GM18870 (cell line): ENCODE measurements around the gene ACSF3.

ENCODE experiments used
- ATAC-seq: cut with Tn5 transposase; IDR thresholded peaks from one replicate; pipeline ENCODE4 v1.9.1; 2021; ENCODE audit warnings: moderate library complexity; ENCODE audit not compliant: unreplicated experiment

ACSF3 gene

DNA sequence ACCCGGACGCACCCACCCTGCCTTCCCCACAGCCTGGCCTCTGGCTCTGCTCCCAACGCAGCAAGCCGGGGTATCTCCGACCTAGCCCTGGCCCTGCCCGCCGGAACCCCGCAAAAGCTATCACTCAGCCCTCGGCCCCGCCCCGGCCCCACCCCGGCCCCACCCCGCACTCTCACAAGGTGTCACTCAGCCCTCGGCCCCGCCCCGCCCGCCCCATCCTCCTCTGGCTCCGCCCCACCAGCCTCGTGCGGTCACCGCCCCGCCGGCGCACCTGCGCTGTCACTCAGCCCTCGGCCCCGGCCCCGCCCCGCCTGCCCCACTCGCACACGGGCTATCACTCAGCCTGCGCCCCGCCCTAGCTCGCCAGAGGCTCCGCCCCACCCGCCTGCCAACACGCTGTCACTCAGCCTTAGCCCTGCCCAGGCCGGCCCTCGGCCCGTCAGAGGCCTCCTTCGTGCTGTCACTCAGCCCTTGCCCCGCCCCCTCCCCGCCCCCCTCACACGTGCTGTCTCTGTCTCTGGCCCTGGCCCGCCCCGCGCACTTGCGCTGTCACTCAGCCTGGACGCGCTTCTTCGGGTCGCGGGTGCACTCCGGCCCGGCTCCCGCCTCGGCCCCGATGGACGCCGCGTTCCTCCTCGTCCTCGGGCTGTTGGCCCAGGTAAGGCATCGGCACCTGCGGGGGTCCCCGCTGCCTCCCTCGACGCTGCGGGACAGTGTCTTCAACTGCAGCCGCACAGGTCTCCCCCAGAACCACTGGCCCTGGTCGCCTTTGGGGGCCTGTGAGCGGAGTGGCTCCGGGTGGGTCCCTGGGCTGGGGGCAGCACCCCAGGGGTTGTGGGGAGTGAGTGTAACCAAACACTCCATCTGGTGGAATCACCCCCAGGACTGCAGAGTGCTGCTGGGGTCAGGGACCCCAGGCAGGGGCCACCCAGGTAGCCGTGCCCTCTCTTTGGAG, 77.8 kb downstream of the ACSF3 start, which contains the start of gene CDH15:
CDH15 (plus strand) TSS at position 533 of the 955 bp plus-strand sequence; CDS start at position 617, 84 bp downstream.
- ATAC-seq, result no peak

DNA sequence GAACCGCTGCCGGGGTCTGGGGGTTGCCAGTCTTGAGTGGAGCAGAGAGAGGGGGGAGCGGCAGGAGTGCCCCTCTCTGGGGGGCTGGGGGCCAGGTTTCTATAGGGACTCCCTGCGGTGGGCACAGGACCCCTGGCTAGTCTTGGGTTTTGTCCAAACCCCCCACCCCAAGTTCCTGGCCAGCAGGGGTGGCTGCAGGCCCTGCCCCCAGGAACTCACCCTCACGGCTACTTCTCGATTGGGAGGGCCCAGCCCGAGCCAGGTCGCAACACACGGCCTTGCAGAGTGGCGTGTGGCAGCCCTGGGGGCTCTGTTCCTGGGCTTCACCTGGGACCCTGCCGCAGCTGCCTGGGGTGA, 78.5 kb downstream of the ACSF3 start:
- ATAC-seq, result no peak

DNA sequence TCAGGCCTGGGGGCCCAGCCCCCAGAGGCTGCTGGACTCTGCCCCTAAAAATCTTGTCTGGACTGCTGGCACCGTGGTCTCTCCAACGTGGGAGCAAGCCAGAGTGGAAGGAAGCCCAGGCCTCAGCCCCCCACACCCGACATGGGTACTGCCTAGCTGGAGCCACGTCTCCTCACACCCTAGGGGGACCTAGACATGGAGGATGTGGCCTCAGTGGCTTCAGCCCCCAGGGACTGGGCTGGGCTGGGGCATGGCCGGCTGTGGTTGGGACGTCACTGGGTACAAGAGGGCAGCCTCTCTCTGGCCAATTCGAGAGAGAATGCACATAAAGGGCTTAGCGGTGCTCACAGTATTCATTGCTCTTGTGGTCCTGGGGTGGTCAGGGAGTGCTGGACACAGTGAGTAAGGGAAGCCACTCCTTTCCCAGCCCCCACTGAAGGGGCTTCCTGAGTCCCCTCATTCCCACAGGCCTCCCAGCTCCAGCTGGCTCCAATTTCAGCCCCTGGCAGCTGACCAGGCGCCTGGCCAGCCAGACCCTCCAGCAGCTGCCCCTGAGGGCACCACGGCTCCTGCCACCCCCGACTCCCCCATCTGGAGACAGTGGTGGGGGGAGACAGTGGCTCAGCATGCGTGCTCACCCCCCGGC, 79.0 kb downstream of the ACSF3 start:
- ATAC-seq, result no peak

- ATAC-seq, result no peak
Observed at GRCh38 chr16:89173174-89173921, 79.7 kb downstream of the ACSF3 start.

- no peak for ATAC-seq
Observed at GRCh38 chr16:89174055-89174827, 80.6 kb downstream of the ACSF3 start.

DNA sequence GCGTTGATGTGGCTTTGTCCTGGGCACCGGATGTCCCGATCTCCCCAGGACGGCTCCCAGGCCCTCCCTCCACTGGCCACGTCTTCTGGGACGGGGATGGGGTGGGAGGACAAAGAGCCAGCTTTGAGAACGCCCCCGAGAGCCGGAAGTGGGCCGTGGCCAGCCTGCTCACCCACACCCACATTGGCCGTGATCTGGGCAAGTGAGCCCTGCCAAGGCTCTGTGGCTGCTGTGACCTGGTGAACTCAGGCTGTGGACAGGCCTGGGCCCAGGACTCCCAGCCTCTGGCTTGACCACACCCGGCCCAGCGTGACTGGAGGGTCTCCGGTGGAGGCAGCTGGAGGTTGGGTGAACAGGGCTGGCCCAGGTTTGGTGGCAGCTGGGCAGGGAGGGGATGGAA, 81.2 kb downstream of the ACSF3 start:
- ATAC-seq, result no peak

- no peak for ATAC-seq
Observed at GRCh38 chr16:89175280-89176146, 81.9 kb downstream of the ACSF3 start.

DNA sequence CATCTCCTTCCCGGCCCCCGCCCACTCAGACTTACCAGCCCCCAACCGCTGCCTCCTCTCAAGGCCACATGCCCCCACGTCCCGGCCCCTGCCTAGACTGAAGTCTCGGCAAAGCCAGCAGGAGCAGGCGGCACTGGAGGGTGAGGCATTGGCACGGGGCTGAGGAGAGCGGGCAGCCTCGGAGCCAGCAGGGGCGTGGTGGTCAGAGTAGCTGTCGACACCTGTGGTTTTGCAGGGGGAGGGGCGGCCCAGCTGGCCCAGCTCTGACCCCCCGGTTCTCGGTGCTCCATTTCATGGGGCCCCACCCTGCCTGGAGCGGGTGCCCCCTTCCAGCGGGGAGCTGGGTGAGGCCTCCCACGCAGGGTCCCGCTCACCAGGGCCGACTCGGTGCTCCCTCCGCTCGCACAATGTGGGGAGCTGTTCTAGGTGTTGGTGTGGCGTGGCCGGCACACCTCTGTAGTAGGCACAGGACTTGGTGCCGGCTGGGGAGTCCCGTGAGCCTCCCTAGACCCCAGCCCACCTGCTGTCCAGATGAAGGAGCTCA, 82.6 kb downstream of the ACSF3 start:
- no peak for ATAC-seq

- ATAC-seq, result no peak
Observed at GRCh38 chr16:89176717-89177116, 83.1 kb downstream of the ACSF3 start.

DNA sequence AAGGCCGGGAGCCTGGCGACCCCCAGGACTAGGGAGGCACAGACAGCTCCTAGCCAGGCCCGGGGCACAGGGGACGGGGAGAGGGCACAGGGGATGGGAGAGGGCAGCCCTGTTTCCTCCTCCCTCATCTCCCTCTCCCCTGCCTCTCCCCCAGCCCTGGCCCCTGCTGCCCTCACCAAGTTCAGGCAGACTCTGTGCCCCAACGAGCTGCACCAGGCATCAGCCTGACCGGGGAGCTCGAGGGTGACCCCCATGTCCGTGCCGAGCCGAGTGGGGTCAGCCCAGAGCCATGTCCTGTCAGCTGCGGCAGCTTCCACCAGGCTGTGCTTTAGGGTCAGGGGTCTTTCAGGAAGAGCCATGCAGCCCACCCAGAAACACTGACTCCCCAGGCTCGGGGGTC, 83.8 kb downstream of the ACSF3 start:
- no peak for ATAC-seq

DNA sequence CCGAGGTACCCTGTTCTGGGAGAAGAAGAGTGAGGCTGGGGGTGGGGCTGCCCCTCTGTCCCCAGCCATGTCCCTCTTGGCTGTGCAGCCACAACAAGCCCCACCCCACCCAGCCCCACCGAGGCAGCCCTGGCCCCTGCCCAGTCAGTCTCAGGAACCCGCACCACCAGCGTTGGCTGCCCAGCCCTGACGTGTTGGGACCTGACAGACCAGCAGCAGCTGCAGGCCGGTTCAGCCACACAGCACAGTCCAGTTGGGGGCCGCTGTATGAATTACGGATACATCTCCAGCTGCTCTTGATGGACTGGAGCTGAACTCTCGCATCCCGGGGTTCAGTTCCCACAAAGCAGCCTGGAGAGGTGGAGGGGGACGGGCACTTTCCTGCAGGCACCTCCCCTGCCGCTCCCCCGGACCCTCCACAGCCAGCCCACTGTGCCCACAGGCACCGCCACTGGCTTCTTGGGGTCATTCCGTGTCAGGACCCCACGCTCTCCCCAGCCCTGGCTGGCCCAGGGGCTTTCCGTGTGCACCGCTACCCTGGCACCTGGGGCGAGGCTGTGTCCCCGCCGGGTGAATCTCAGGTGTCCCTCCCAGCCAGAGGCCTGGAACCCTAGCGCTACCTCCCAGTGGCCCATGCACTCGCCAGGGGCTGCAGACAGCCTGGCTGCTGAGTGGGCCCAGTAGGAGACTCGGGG, 84.9 kb downstream of the ACSF3 start:
- no peak for ATAC-seq

DNA sequence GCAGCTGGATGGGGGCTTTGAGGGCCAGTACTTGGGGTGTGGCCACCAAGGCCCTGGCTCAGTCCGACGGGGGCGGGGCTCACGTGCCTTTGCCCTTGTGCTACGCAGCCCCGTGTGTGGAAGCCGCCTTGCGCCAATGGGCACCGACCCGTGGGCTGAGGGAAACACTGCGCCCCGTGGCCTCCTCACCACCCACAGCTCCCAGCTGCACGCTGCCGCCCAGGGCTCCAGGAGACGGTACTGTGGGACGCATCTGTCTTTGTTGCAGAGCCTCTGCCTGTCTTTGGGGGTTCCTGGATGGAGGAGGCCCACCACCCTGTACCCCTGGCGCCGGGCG, 85.5 kb downstream of the ACSF3 start:
- no peak for ATAC-seq

DNA sequence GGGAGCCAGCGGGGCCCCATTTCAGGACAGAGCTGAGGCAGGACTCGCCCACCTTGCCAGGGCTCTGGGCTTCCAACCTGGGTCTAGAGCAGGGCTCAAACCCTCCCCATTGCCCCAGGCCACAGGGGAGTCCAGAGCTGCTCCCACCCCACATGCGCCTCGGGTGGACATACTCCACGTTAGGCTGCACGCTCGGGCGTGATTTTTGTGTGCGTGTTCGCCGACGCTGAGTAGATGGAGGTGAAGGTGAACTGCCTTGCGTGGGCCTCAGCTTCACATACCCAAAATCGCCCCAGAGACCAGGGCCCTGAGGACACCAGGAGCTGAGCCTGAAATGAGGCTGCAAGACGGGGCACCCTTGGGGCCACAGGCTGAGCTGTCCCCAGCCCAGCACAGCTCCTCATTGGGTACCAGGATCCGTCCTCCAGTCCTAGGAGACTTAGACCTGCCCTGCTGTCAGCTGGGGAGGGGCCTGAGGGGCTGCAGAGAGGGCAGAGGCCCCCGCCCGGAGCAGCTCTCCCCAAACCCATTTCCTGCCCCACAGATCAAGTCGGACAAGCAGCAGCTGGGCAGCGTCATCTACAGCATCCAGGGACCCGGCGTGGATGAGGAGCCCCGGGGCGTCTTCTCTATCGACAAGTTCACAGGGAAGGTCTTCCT, 86.1 kb downstream of the ACSF3 start:
- ATAC-seq, result no peak

GRCh38 chr16:89183463-89183862, 89.8 kb downstream of the ACSF3 start:
- ATAC-seq, result no peak

GRCh38 chr16:89183975-89184676, 90.5 kb downstream of the ACSF3 start:
- no peak for ATAC-seq

DNA sequence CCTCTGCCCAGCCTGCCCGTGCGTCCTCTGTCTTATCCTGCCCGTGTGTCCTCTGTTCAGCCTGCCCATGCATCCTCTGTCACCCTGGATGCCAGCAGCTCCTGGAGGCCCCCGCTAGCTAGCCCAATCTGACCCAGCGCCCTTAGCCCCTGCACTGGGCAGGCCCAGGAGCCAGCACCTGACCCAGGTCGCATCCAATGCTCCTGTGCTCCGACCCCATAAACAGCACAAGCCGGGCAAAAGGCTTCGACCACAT, 91.0 kb downstream of the ACSF3 start:
- ATAC-seq, result no peak

GRCh38 chr16:89184933-89185794, 91.5 kb downstream of the ACSF3 start:
- ATAC-seq, result no peak
